ENCODE results near the gene NDUFB6.
"Not testable (repeated sequence)": the region's sequence is repeated elsewhere in the genome, so short reads cannot be mapped to it uniquely, and the experiment has no call there.

Gene NDUFB6

GRCh38 chr9:32570262-32570661, 2.7 kb downstream of the NDUFB6 start:
- DNase-seq, result no peak

GRCh38 chr9:32566770-32567169, 6.2 kb downstream of the NDUFB6 start:
- DNase-seq, result no peak

DNA sequence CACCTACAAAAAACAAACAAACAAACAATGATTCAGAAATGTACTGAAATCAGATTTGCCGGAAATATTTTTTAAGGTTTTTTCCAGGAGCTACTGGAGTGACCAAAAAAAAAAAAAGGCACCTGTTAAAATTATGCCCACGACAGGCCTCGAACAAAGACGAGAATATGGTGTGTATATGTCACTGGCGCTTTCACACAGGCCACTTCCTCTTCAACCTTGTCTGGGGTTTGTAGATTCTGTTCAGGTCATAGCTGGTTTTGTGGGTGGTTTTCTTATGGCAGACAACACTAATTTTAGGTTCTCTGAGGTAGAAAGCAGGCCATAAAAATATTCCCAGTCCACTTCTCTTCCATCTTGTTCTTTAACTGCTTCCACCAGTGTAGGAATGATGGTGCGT, 7.0 kb downstream of the NDUFB6 start:
- DNase-seq, result no peak

DNA sequence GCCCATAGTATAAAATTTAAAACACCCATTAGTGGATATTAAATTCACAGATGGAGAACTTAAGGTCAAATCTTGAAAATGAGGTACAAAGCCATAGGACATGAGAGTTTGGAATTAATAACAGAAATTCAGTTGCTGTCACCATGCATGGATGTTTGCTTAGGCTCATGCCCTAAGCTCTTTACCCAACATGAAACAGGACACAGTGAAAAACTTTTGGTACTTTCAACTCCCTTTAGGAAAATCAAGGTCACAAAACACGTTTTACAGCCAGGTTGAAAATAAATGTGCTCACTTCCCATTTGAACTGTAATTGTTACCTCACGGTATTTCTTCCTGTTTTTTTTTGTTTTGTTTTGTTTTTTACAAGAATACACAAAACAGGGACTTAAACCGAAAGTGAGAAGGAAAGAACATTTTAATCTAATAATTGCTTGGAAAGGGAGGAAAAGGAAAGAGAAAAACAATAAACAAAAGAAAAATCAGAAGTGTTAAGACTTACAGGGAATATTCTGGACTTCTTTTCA, 14.5 kb downstream of the NDUFB6 start:
- DNase-seq, result no peak

- DNase-seq, result no peak
Measured at GRCh38 chr9:32554591-32554990, 18.4 kb downstream of the NDUFB6 start.

DNA sequence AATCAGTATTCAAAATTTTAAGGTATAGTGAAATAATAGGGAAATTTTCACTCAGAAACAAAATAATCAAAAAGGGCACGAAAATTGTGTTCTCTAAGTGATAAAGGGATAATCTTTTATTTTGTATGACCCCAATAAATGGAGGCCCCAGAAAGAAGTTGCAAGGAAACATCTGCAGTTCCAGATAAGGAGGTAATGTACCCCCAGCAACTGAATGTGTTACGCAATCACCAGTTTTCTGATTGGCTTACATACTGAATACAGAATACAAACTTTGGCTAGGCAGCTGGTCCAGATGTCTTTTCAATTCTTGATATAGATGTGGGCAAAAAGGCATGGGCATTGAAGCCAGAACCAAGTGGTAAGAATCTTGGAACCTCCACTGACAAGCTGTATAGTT, 18.9 kb downstream of the NDUFB6 start:
- DNase-seq, result no peak

DNA sequence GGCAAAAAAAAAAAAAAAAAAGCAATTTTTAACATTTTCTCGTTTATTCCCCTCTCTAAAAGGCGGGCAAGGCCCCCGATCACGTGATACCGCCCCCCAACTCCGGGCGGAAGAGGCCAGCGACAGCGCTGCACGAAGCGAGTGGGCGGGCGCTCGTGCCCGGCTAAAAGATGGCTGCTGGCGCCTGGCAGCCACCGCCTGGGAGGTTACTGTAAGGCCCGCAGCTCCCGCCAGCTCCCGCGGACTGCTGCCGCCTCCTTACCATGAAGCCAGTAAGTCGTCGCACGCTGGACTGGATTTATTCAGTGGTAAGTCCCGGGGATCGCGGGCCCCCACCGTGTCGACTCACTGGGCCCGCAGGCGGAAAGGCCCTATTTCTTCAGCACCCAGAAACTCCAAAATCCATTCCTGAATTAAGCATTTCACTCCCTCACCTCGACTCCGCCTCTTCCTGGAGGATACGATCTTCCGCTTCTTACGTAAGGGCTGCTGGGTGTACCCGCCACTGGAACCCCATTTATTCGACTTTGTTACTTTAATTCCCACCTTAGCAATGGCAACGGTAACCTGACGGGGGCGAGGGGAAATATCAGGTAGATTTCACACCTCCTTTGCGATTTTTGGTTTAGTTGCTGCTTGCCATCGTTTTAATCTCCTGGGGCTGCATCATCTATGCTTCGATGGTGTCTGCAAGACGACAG, 20.6 kb downstream of the NDUFB6 start, which contains the start of the genes SMIM27 and TOPORS:
TSS of gene SMIM27 (plus strand) at position 156 of the 701 bp plus-strand sequence. CDS start at position 264, 108 bp downstream.
TSS of gene TOPORS (minus strand) at position 415 of the 701 bp plus-strand sequence. CDS start at position 265, 150 bp downstream.
- DNase-seq, result peak; percentile 89

DNA sequence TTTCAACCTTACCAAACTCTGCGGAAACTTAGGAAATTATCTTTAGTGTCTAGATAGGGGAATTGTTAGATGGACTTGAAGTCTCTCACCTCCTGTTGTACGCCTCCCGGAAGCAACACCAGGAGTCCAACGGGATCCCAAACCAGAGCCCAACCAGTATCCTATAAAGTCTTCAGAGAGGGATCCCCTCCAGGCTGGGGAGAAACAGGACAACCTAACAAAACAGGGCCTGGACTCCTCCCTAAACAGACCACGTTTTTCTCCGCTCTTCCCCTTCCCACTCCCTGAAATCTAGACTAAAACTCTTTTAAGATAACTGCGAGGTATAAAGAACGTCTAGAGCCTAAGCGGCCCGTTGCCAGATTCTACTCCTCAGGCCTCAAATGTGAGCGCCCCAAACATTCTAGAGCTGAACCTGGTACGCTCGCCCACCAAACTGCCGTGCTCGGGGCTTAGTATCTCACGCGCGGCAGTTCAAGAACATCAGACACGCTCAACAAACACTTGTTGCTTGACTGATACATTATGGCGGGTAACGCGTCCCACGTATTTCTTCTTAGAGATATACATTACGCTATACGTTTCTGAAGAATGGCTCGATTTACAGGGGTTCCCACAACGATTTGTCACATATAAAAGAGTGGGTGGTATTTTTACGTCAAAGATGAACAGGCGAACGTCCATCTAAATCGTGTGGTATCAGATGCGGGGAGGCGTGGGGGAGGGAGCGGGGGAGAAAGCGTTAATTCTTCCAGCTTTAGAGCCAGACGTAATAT, 21.5 kb downstream of the NDUFB6 start:
- DNase-seq, result peak; percentile 49

- peak; percentile 93 for DNase-seq
Measured at GRCh38 chr9:32550562-32551275, 22.2 kb downstream of the NDUFB6 start.

DNA sequence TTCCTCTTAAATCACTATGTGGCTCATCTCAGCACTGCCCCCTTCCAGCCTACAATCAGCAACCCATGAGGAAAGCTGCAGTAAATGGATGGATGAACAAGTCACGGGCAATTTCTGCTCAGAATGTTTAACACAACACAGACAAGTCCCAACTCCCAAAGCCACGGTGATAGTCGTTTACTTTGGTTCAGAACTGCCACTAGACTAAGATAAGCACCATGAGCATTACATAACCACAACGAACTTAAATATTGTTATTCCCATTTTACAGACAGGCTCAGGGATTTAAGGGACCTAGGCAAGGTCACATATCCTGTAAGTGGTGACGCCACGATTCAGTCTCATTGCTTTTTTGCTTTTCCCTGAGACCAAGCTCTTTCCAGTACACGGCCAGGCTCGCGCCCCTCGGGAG, 22.8 kb downstream of the NDUFB6 start:
- DNase-seq, result no peak

- not testable (repeated sequence) for DNase-seq
Measured at GRCh38 chr9:32548213-32548612, 24.7 kb downstream of the NDUFB6 start.

GRCh38 chr9:32545884-32546283, 27.1 kb downstream of the NDUFB6 start:
- no peak for DNase-seq

GRCh38 chr9:32543047-32543446, 29.9 kb downstream of the NDUFB6 start:
- no peak for DNase-seq

GRCh38 chr9:32533816-32534215, 39.1 kb downstream of the NDUFB6 start:
- DNase-seq, result no peak

- DNase-seq, result no peak
Measured at GRCh38 chr9:32533336-32533735, 39.6 kb downstream of the NDUFB6 start.

GRCh38 chr9:32526707-32527048, 46.3 kb downstream of the NDUFB6 start:
- DNase-seq, result no peak

DNA sequence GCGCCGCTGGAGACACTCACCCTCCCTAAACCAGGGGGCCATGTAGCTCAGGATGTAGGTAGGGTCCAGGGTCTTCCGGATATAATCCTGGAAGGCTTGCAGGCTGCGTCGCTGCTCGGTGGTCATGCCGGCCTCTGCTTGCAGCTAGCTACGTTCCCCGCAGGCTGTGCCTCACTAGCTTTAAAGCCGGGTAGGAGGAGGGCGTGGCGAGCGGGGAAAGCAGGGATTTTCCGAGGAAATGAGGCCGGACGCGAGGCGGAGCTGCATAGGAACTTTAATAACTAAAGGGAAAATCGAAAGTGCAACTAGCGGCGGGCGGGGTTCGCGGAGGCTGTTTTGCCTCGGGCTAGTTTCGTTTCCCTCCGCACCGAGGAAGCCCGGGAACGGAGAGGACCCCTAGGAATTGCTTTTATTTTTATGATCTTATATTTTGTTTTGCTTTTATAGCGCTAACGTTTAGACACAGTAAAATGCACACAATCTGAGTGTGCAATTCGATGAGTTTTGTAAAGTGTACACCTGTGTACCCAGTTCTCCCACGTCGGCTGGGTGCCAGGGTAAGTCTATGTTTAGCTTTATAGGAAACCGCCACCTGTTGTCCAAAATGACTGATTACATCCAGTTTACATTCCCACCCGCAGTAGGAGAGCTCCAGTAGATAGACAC, 46.8 kb downstream of the NDUFB6 start, which contains the start of gene RIGI:
TSS of gene RIGI (minus strand) at position 156 of the 666 bp plus-strand sequence. CDS start at position 126, 30 bp downstream.
- DNase-seq, result peak; percentile 89

DNA sequence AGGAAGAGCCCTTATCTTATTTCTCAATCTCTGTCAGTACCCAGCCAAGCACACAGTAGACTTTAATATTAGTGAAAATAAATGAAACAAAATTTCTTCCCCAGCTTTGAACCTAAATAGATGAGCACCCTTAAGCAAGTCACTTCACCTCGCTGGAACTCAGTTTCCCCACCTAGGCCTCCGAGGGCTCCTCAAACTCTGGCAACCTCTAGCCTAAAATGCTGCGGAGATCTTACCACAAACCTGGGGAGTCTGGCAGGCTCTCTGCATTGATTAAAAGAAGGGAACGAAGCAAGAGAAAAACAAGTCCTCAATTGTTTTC, 47.3 kb downstream of the NDUFB6 start:
- no peak for DNase-seq

- DNase-seq, result no peak
Measured at GRCh38 chr9:32524892-32525708, 47.9 kb downstream of the NDUFB6 start.

DNA sequence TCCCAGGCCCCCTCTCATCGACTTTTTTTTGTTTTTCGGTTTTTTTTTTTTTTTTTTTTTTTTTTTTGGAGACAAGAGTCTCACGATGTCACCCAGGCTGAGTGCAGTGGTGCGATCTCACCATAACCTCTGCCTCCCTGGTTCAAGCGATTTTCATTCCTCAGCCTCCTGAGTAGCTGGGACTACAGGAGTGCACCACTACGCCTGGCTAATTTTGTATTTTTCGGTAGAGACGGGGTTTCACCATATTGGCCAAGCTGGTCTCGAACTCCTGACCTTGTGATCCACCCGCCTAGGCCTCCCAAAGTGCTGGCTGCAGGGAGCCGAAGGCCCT, 48.4 kb downstream of the NDUFB6 start:
- not testable (repeated sequence) for DNase-seq

- DNase-seq, result no peak
Measured at GRCh38 chr9:32523910-32524309, 49.0 kb downstream of the NDUFB6 start.

- no peak for DNase-seq
Measured at GRCh38 chr9:32518276-32518675, 54.7 kb downstream of the NDUFB6 start.
